HG03064 (cell line): ENCODE measurements around the gene GEMIN5.

Source experiments
- ATAC-seq: cut with Tn5 transposase; IDR thresholded peaks from one replicate; pipeline ENCODE4 v1.9.1; 2021; ENCODE audit warnings: low read depth; ENCODE audit not compliant: unreplicated experiment

Gene GEMIN5

DNA sequence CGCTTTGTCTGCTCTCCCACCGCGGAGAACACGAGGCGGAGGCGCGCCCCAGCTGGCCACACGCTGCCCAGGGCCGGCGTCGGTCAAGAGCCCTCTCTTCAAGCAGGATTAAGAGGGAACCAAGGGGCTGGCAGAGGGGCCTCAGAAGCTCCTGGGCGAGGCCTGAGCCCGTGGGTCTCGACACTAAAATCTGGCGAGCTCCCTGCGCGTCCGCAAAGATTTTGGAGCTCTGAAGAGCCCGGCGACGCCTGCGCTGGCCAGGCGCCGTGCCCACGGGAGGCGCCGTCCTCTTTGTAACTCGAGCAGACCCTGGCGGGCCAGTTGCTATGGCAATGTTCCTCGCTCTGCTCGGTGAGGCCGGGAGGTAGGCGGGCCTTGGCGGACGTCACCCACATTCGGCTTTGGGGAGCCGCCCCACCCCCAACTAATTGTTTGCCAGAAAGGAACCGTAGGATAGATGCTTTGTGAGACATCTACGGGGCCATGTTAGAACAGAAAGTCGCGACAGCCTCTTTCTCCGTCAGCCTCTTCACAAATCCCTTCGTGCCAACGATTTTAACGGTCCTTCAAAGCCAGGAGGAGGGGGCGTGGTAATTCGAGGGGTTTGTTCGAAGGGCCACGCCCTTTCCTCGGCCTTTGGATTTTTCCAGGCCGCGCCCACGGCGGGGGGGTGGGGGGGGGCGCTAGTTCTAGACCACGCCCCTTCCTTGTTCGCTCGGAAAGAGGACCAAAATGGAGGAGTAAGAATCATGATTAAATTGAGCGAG, 80.3 kb downstream of the GEMIN5 start:
- peak; percentile 62 for ATAC-seq

DNA sequence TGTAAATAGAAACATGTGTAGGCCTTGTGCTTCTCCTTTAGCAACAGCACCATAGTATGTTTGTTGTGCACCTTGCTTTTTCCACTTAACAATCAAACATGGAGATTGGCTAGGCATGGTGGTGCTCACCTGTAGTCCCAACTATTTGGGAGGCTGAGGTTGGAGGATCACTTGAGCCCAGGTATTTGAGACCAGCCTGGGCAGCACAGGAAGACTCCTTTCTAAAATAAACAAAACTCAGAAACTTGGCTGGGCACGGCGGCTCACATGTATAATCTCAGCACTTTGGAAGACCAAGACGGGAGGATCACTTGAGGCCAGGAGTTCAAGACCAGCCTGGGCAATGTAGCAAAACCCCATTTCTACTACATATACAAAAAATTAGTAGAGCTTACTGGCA, 86.7 kb downstream of the GEMIN5 start:
- ATAC-seq: no peak

DNA sequence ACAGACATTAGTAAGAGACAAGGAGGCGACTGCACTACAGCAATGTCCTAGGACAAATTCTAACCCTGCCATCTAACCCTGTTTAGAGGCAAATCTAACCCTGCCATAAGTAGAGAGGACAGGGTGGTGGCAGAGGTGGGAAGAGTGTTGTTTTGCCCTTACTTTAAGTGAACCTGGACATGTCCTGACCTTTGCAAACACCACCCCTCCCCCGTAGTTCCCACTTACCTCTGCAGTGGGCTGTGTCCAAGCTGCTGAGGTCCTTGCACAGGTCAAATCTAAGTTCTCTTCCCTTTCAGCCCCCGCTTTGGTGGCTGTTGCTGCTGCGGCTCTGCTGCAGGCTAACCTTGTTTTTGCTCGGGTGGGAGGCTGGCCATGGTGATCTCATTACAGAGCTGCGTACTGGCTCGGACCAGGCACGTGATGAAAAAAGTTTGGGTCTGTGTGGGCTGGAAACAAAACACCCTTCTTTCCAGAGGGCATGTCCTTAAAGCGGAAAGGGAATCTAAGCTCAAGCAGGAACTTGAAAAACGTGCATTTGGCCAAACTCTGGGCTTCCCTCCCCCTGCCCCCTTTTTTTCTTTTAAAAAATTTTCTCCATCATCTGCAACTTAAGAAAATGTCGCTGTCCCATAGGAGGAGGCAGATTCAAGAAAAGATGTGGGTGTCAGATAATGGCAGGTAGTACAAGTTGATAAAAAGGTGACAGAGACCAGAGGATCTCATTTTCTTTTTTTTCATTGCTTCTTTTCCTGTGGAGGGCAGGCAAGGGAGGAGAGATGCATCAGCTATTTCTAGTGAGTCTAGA, 87.6 kb downstream of the GEMIN5 start, which contains the start of gene FAXDC2:
TSS of gene FAXDC2 (minus strand) at position 349 of the 808 bp plus-strand sequence. CDS start 12,425 bp downstream, outside the sequence.
- no peak for ATAC-seq

DNA sequence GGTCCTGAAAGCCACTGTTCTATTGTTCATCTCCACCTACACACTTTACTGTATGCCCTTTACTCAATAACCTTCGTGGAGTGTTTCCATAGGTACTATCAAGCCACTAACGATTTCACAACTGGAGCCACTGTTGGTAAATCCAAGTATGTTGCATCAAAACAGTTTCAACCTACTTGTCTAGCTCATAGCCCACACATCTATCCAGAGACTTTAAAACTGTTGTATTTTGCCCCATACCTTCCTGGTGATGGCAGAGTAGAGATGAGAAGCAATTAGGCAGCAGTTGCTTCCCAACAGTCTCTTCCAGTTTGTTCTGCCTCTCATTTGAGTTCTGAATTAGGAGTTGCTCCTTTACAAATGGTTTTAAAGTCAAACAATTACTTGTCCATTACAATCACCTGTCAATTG, 88.2 kb downstream of the GEMIN5 start:
- no peak for ATAC-seq

DNA sequence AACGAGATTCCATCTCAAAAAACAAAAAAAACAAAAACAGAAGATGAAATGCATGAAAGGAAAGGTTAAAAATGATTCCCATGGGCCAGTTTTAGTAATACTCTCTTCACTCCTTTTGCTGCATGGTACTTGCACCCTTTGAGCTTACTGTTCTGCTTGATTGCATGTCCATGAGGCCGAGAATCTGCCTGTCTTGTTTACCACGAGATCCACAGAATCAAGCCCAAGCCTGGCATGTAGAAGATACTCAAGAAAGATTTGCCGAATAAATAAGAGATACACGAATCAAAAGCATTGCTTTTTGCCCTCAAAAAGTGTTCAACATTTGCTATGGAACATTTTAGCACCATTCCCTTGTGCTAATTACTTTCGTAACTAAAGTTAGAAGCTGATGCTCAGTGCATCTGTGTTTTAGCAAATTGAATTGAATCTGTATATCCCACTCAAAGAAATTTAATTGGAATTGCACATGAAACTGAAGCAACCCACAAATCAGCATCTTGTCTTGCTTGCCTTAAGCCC, 88.7 kb downstream of the GEMIN5 start:
- ATAC-seq: no peak

DNA sequence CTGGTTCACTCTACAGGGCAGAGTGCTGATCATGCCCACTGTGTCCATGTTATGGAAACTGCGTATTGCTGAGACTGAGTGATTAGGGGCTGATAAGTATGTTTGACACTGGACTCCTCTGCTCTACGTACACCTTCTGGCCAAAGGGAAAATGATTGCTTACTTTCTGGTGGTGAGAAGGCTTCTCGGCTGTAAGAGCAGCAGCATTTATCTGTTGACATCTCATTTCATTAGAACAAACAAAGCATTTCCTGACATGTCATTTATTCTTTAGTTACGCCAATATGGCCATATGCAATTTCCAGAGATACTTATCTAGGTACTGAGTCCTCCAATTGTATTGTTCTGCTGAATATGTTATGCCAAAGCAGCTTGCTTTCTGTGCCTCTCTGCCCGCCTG, 93.2 kb downstream of the GEMIN5 start:
- no peak for ATAC-seq

DNA sequence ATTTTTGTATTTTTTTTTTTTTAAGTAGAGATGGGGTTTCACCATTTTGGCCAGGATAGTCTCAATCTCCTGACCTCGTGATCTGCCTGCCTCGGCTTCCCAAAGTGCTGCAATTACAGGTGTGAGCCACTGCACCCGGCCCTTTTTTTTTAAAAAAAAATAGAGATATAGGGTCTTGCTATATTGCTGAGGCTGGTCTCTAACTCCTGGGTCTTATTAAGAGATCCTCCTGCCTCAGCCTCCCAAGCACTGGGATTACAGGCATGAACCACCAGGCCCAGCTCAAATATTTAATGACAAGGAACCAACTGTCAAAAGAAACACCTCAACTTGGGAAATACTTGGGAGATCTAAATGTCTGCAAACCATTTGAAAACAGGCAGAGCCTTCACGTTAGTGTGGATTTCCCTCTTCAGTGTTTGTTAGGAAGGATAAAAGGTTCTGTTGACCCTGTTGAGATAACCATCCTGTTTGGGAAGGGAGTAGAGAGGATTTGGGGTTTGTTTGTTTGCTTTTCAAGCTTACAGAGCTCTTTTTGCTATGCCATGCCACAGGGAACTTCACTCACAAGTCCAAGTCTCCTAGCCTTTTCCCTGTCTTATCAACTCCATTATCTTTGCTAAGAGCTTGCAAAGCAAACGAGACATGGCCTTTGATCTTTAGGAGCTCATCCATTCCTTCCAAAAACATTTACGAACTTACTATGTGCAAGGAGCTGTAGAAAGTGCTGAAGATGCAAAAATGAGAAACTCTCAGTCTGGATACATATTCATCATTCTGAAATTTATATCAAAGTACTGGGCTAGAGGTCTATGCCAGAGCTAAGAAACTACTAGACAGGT, 95.1 kb downstream of the GEMIN5 start:
- no peak for ATAC-seq

DNA sequence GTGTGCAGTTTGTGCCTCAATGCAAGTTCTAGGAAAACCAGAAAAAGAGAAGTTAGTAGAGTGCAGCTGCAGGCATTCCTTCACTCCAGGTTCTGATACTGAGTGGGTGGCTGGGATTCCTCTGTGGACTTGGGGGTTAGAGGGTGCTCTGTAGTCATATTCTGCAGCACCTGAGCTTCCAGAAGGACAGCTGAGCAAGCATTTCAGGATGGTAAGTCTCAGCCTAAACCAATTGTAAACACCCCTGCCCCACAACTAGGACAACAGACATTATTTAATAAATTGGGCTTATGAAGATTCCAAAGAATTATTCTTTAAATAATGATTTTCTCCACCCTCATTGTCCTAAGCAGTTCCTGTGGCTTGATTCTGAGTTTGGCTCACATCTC, 96.7 kb downstream of the GEMIN5 start:
- no peak for ATAC-seq

DNA sequence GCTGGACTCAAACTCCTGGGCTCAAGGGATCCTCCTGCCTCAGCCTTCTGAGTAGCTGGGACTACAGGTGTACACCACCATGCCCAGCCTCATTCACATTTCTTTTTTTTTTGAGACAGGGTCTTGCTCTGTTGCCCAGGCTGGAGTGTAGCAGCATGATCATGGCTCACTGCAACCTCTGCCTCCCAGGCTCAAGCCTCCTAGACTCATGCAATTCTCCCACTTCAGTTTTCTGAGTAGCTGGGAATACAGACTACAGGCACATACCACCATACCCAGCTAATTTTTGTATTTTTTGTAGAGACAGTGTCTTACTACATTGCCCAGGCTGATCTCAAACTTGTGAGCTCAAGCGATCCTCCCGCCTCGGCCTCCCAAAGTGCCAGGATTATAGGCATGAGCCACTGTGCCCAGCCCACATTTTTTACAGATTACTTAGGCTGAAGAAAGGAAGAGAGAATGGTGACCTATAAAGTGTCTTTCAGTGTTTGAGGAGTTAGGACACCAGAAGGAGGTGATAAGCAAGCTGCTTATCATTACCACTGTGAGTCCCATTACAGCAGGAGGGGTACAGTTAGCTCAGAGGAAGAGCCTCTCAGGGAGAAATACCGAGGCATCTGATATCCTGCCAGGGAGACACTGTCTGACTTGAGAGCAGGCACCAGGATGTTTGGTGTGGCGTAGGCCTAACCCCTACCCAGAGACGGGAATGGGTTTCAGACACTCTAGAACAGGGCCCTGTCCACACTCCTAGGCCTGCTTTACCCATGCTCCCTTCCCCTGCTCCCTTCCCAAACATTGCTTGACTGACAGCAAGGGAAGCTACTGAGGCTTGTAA, 97.4 kb downstream of the GEMIN5 start:
- ATAC-seq: no peak
